ENCODE results near the gene PLCB1. TPM values are rescaled to one million over a fixed set of nuclear protein-coding genes. Genes with fewer than 3 reads are reported as not detected.

Gene PLCB1
- total RNA-seq, 1 donor from 2014 or later: 48.3 TPM

GRCh38 chr20:8212286-8212685 is 80.2 kb downstream of the PLCB1 start:
- DNase-seq (ENCODE audit: low spot score): no peak

- no peak for DNase-seq (ENCODE audit: low spot score)
These were observed 81.2 kb downstream of the PLCB1 start for GRCh38 chr20:8213270-8213669.

- DNase-seq (ENCODE audit: low spot score): no peak
These were observed 81.9 kb downstream of the PLCB1 start for GRCh38 chr20:8213831-8214587.

GRCh38 chr20:8215361-8215781 is 83.3 kb downstream of the PLCB1 start:
- no peak for DNase-seq (ENCODE audit: low spot score)

GRCh38 chr20:8216375-8217200 is 84.5 kb downstream of the PLCB1 start:
- DNase-seq (ENCODE audit: low spot score): no peak

- no peak for DNase-seq (ENCODE audit: low spot score)
These were observed 86.8 kb downstream of the PLCB1 start for GRCh38 chr20:8218861-8219260.

- DNase-seq (ENCODE audit: low spot score): no peak
These were observed 87.3 kb downstream of the PLCB1 start for GRCh38 chr20:8219403-8219802.

GRCh38 chr20:8220716-8221115 is 88.7 kb downstream of the PLCB1 start:
- no peak for DNase-seq (ENCODE audit: low spot score)

GRCh38 chr20:8221887-8222419 is 89.9 kb downstream of the PLCB1 start:
- DNase-seq (ENCODE audit: low spot score): no peak

GRCh38 chr20:8223091-8223870 is 91.2 kb downstream of the PLCB1 start:
- no peak for DNase-seq (ENCODE audit: low spot score)

- no peak for DNase-seq (ENCODE audit: low spot score)
These were observed 93.6 kb downstream of the PLCB1 start for GRCh38 chr20:8225658-8226057.

- DNase-seq (ENCODE audit: low spot score): no peak
These were observed 94.0 kb downstream of the PLCB1 start for GRCh38 chr20:8226106-8226505.

- DNase-seq (ENCODE audit: low spot score): no peak
These were observed 95.2 kb downstream of the PLCB1 start for GRCh38 chr20:8227293-8227692.

GRCh38 chr20:8228315-8228714 is 96.2 kb downstream of the PLCB1 start:
- no peak for DNase-seq (ENCODE audit: low spot score)

- DNase-seq (ENCODE audit: low spot score): no peak
These were observed 97.0 kb downstream of the PLCB1 start for GRCh38 chr20:8229090-8229489.

- DNase-seq (ENCODE audit: low spot score): no peak
These were observed 99.0 kb downstream of the PLCB1 start for GRCh38 chr20:8231038-8231437.

- DNase-seq (ENCODE audit: low spot score): no peak
These were observed 100.3 kb downstream of the PLCB1 start for GRCh38 chr20:8232332-8232731.

GRCh38 chr20:8234580-8234979 is 102.5 kb downstream of the PLCB1 start:
- no peak for DNase-seq (ENCODE audit: low spot score)

GRCh38 chr20:8242066-8242465 is 110.0 kb downstream of the PLCB1 start:
- no peak for DNase-seq (ENCODE audit: low spot score)

GRCh38 chr20:8242827-8243724 is 111.0 kb downstream of the PLCB1 start:
- no peak for DNase-seq (ENCODE audit: low spot score)

GRCh38 chr20:8244637-8245036 is 112.6 kb downstream of the PLCB1 start:
- no peak for DNase-seq (ENCODE audit: low spot score)
